ENCODE results near the gene EPHA2.
A peak's percentile ranks its signal among the peaks of the same experiment; 100 is the strongest.

EPHA2 gene

DNA sequence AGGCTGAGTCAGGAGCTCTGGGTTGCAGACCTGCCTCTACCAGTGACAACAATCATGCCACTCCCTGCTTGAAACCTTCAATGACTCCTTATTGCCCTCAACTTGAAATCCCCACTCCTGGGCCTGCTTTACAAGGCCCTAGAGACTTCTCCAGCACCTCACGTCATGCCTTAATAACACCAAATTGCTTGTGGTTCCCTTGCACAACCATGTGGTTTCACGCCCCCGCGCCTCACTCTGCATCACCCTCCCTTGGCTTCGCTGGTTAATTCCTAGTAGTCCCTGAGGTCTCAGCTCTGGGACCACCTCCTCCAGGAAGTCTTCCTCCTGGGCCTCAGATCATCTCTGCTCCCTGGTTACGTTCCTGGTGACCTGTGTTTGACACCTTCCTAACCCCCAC, 33.0 kb downstream of the EPHA2 start:
- TF ChIP-seq, protein P1, sequence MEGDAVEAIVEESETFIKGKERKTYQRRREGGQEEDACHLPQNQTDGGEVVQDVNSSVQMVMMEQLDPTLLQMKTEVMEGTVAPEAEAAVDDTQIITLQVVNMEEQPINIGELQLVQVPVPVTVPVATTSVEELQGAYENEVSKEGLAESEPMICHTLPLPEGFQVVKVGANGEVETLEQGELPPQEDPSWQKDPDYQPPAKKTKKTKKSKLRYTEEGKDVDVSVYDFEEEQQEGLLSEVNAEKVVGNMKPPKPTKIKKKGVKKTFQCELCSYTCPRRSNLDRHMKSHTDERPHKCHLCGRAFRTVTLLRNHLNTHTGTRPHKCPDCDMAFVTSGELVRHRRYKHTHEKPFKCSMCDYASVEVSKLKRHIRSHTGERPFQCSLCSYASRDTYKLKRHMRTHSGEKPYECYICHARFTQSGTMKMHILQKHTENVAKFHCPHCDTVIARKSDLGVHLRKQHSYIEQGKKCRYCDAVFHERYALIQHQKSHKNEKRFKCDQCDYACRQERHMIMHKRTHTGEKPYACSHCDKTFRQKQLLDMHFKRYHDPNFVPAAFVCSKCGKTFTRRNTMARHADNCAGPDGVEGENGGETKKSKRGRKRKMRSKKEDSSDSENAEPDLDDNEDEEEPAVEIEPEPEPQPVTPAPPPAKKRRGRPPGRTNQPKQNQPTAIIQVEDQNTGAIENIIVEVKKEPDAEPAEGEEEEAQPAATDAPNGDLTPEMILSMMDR (IDR thresholded peaks at IDR 0.05; ENCODE audit: control insufficient read depth, extremely low read depth, insufficient read depth) = no peak
- DNase-seq (ENCODE audit: low read depth) = no peak
- no peak overlapping the region for H3K4me3 ChIP-seq (ENCODE audit: low read depth, low read length)

DNA sequence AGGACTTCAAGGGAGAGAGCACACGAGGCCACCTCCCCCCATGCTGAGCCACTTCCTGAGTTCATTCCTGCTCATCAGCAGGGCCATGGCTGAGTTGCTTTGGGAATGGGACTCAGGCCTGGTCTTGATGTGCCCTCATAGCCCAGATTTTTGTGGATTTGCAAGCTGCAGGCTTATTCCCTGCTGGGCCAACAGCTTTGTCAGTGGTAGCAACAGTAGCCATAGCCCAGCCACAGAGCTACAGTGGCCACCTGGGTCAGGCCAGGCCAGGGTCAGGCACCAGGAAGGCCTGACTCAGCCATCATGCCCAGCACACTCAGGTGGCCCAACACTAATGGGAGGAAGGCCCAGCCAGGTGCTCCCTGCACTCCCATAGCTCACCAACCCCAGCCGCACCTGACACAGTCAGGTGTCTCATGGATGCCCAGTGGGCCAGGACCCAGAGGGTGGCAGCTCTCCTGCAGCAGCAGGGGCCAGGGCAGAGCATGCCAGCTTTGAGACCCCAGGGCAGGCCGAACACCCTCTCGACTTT, 33.5 kb downstream of the EPHA2 start:
- no peak for DNase-seq (ENCODE audit: low read depth)
- H3K4me3 ChIP-seq (ENCODE audit: low read depth, low read length) = no peak overlapping the region
- TF ChIP-seq, protein P1 (IDR thresholded peaks at IDR 0.05; ENCODE audit: control insufficient read depth, extremely low read depth, insufficient read depth) = no peak

DNA sequence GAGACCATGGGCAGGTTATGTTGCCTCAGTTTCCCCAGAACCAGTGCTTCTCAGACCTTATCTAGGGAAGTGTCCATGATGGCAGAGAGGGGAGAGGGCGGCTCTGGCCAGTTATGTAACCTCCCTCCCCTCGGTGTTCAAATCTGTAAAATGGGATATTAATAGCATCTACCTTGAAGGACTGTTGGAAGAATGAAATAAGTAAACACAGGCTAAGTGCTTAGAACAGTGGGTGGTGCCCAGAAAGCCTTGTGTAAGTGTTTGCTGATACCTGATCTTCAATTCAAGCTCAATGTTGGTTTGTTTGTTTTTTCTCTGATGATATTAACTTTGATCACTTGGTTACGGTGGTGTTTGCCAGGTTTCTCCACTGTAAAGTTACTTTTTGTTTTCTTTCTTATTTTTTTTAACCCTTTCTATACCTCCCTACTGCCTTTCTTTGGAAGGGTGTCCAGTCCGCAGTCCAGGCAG, 34.9 kb downstream of the EPHA2 start:
- H3K4me3 ChIP-seq (ENCODE audit: low read depth, low read length) = no peak overlapping the region
- DNase-seq (ENCODE audit: low read depth) = peak; percentile 94
- TF ChIP-seq, protein P1 (IDR thresholded peaks at IDR 0.05; ENCODE audit: control insufficient read depth, extremely low read depth, insufficient read depth) = no peak

DNA sequence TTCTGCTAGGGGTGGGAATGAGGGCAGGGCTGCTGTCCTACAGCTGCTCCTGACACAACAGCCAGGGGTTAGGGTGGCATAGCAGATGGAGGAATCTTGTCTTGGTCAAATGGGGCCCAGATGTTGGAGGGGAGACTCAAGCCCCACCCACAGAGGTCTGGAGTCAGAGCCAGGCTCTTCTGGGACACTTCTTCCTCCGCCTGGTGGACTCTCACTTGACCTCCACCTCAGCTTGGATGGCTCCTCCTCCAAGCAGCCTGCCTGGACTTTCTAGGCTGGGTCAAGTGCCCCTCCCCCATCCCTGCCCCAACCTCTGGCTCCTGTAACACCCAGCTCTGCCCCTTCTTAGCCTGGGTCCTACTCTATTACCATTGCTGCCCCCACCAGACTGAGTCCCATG, 35.5 kb downstream of the EPHA2 start:
- TF ChIP-seq, protein P1 (IDR thresholded peaks at IDR 0.05; ENCODE audit: control insufficient read depth, extremely low read depth, insufficient read depth) = no peak
- H3K4me3 ChIP-seq (ENCODE audit: low read depth, low read length) = no peak overlapping the region
- DNase-seq (ENCODE audit: low read depth) = no peak

DNA sequence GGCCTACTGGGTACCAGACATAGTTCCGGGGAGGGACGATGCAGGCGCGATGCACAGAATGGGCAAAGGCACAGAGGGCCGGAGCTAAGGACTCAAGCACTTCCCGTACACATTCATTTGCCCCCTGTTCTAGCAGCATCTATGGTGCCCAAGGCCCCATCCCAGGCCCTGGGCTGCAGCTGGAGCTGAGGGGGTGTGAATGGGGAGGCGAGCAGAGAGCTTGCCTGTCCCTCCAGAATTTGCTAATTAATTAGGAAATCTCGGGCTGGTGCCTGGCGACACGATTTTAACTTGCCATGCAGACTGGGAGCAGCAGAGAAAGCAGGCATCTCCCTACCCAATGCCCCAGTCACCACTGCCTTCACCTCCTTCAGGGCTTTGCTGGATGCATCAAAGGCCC, 35.9 kb downstream of the EPHA2 start:
- no peak for DNase-seq (ENCODE audit: low read depth)
- TF ChIP-seq, protein P1 (IDR thresholded peaks at IDR 0.05; ENCODE audit: control insufficient read depth, extremely low read depth, insufficient read depth) = no peak
- no peak overlapping the region for H3K4me3 ChIP-seq (ENCODE audit: low read depth, low read length)

DNA sequence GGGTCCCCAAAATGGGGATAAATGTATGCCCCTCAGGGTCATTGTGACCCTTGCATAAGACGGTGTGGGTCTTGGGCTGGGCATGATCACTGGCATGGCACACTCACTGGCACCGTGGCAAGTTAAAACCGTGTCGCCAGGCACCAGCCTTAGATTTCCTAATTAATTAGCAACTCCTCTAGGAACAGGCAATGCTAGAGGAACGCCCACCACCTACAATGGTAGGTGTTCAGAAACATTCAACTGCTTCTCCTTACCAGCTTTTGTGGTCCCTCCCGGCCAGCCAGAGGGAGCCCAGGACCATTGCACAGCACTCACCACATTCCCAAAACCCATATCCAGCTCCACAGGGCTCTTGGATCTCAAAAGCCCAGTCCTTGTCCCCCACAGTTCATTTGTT, 36.4 kb downstream of the EPHA2 start:
- no peak overlapping the region for H3K4me3 ChIP-seq (ENCODE audit: low read depth, low read length)
- no peak for DNase-seq (ENCODE audit: low read depth)
- TF ChIP-seq, protein P1 (IDR thresholded peaks at IDR 0.05; ENCODE audit: control insufficient read depth, extremely low read depth, insufficient read depth) = no peak

DNA sequence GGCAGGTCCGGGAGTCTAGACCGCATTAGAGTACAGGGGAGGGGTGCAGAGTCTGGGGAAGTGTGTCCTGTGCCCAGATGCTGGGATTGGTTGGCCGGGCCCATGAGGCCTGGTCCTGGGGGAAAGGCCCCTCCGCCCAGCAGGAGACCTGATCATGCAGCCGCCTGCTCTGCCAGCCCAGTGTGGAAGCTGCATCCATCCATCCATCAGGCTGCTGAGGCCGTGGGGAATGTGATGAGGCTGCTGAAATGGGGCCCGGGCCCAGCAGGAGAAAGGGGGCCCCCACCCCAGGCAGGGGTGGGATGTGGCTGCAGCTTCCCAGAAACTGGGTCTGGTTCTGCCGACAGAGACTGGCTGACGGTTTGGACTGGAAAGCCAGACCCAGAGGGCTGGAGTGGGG, 37.2 kb downstream of the EPHA2 start:
- no peak overlapping the region for H3K4me3 ChIP-seq (ENCODE audit: low read depth, low read length)
- TF ChIP-seq, protein P1 (IDR thresholded peaks at IDR 0.05; ENCODE audit: control insufficient read depth, extremely low read depth, insufficient read depth) = no peak
- no peak for DNase-seq (ENCODE audit: low read depth)
